ENCODE results near the gene MSRB3.

- TF ChIP-seq CTCF (IDR thresholded peaks at IDR 0.05) (no peak), POLR2A (IDR thresholded peaks at IDR 0.05) (no peak)
Measured at GRCh38 chr12:65307169-65307501, 28.7 kb downstream of the MSRB3 start.
